A549 (cell line): ENCODE results near the gene ESPN. TPM values are rescaled to one million over a fixed set of nuclear protein-coding genes. Genes with fewer than 3 reads are reported as not detected.
"Not testable (repeated sequence)": the region's sequence is repeated elsewhere in the genome, so short reads cannot be mapped to it uniquely, and the experiment has no call there.

Experiments
- ATAC-seq, 2 experiments: fragments of 200-7000 bp in 1 of 2; fragments of >200 bp in 1 of 2; cut with Nextera tagmentation in 1 of 2; cut with Tn5 transposase in 1 of 2; 3 replicates each; pipeline versions ENCODE4 v1.8.0 to v1.9.1; 2018 to 2020; ENCODE audit warnings: mild to moderate bottlenecking in 1 of 2, moderate library complexity in 1 of 2
- CTCF ChIA-PET: fragments of 300-600 bp; sonication (Branson Sonifier 250); formaldehyde crosslinking; extraction: SDS; loops from one replicate; lab custom pipeline; 2021; ENCODE audit warnings: antibody characterized with exemption, inconsistent platforms; lab: Yijun Ruan, JAX
- POLR2A ChIA-PET: fragments of 350-600 bp; formaldehyde crosslinking; extraction: SDS; loops from one replicate; lab custom pipeline; 2021; ENCODE audit warnings: antibody characterized with exemption, inconsistent platforms; lab: Yijun Ruan, JAX
- DNase-seq, 2 experiments: peaks; one replicate each; pipeline versions ENCODE4 v3.0.0 to v3.0.0-alpha.2; 2011 to 2016; ENCODE audit warnings: low read depth in 1 of 2, low spot score in 1 of 2
- FAIRE-seq: peaks from 2 replicates; lab custom pipeline; 2011; peaks lifted over from hg19 to GRCh38; lab: Jason Lieb, UNC
- H3K27ac ChIP-seq, 2 experiments: fragments of >200 bp; sonication (Bioruptor Twin); formaldehyde crosslinking; 3 replicates each; pipeline ENCODE4 v1.5.1; 2016 to 2017
- H3K4me1 ChIP-seq: fragments of >200 bp; sonication (Bioruptor Twin); formaldehyde crosslinking; 3 replicates; pipeline ENCODE4 v1.6.1; 2016
- H3K4me2 ChIP-seq: fragments of >200 bp; sonication (Bioruptor Twin); formaldehyde crosslinking; 3 replicates; pipeline ENCODE4 v1.6.1; 2016
- H3K4me3 ChIP-seq: fragments of >200 bp; sonication (Bioruptor Twin); formaldehyde crosslinking; 3 replicates; pipeline ENCODE4 v1.5.1; 2016
- H3K9me3 ChIP-seq: fragments of >200 bp; sonication (Bioruptor Twin); formaldehyde crosslinking; 3 replicates; pipeline ENCODE4 v1.6.1; 2016
- EHF ChIP-seq: fragments of 250-450 bp; sonication (Bioruptor Pico); IDR thresholded peaks from 2 replicates; pipeline ENCODE4 v1.5.0; 2020; ENCODE audit warnings: mild to moderate bottlenecking
- HOXB5 ChIP-seq: fragments of 250-450 bp; sonication (Bioruptor Pico); IDR thresholded peaks from 2 replicates; pipeline ENCODE4 v1.5.0; 2020; ENCODE audit warnings: mild to moderate bottlenecking, moderate library complexity
- JUN ChIP-seq, 2 experiments: fragments of >200 bp; sonication (Bioruptor Twin); formaldehyde crosslinking; IDR thresholded peaks; 2 replicates in 1 of 2; 3 replicates in 1 of 2; pipeline ENCODE4 v1.6.1; 2016 to 2017
- MYC ChIP-seq: IDR thresholded peaks from 2 replicates; pipeline ENCODE4 v1.6.1; 2012; ENCODE audit warnings: mild to moderate bottlenecking, inconsistent platforms, low read length, improper control_type of control experiment, borderline replicate concordance
- PHF8 ChIP-seq: fragments of 200-600 bp; sonication (generic); IDR thresholded peaks from 2 replicates; pipeline ENCODE4 v1.6.1; 2016; ENCODE audit warnings: low read depth, mild to moderate bottlenecking, antibody characterized with exemption, moderate library complexity, borderline replicate concordance
- POLR2A ChIP-seq: IDR thresholded peaks from 2 replicates; pipeline ENCODE4 v1.6.1; 2012; ENCODE audit warnings: mild to moderate bottlenecking, low read length
- RARB ChIP-seq: fragments of 250-450 bp; sonication (Bioruptor Pico); IDR thresholded peaks from 2 replicates; pipeline ENCODE4 v1.8.0; 2021; ENCODE audit warnings: mild to moderate bottlenecking, moderate library complexity
- RFX5 ChIP-seq: fragments of 450-650 bp; IDR thresholded peaks from 2 replicates; pipeline ENCODE4 v1.7.1; 2014; ENCODE audit warnings: antibody characterized with exemption, mild to moderate bottlenecking, moderate library complexity
- WGBS: methylation state at CpG from one replicate; pipeline ENCODE4 v1.1.6; 2017; ENCODE audit errors: missing lambda C conversion rate; 5-methylcytosine and 5-hydroxymethylcytosine counted together
- polyA plus RNA-seq, 4 experiments: library from polyadenylated mRNA; depleted of rRNA in 3 of 4; stranded (reverse); fragments of >200 nt; fragmentation: RNase III in 1 of 4; extraction: RNeasy Plus Mini Kit Qiagen cat#74134 plus additional on column Dnase treatment in 1 of 4; gene quantifications; 2 replicates in 3 of 4; 3 replicates in 1 of 4; pipeline ENCODE4 v1.2.3, GENCODE V29; 2011 to 2017
- TF ChIP-seq, protein P1 (sequence below): fragments of 450-650 bp; IDR thresholded peaks from 2 replicates; pipeline ENCODE4 v1.6.1; 2014; ENCODE audit warnings: antibody characterized with exemption
- TF ChIP-seq, protein P2 (sequence below): fragments of >200 bp; sonication (Bioruptor Twin); formaldehyde crosslinking; IDR thresholded peaks from 3 replicates; pipeline ENCODE4 v1.6.1; 2016
- TF ChIP-seq, protein P3 (sequence below): IDR thresholded peaks from 2 replicates; pipeline ENCODE4 v1.6.1; 2012; ENCODE audit warnings: low read depth, borderline replicate concordance
- TF ChIP-seq, protein P4 (sequence below): IDR thresholded peaks from 2 replicates; pipeline ENCODE4 v1.6.1; 2012

Gene ESPN
- polyA plus RNA-seq, 2 of the 4 experiments (the other 2 are of a cell fraction) = 0.22 to 0.28 TPM

DNA sequence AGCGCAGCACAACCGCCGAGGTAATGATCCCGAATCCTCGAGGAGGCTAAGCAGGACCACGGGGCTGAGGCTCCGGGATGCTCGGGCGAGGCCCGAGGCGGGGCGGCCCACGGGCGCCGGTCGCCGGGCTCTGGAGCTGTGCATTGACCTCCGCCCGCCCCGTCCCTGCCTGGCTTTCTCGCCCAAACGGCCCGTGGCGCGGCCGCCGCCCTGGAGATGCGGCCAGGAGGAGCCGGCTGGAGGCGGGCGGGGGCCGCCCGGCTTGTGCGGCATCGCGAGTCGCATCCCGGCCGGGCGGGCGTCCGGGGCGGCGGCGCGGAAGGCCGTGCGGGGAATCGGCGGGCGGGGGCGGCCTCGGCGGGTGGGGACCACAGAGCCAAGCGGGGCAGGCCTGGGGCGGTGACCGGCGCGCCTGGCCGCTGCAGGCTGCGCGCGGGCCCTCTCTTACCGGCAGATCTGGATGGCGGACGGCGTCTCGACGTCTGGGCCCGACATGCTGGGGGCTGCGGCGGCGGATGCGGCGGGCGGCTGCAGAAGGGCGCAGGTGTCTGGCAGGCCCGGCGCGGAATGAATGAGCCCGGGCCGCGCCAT, 31.7 kb upstream of the ESPN start:
- FAIRE-seq (no peak), DNase-seq (no peak), ATAC-seq (peak; percentile 42 to 51)
- POLR2A ChIA-PET = interaction anchor here (0.6 to 1.6 kb wide), 6 partner anchors 8 to 1334 kb away, joined by 3 to 9 read pairs (median 4); no protein-coding TSS in a partner anchor
- Histone ChIP-seq H3K4me3 (peak overlapping the region; percentile 52), H3K4me2 (peak overlapping the region; percentile 91), H3K4me1 (peaks cover 9% of the 10 kb centered on the region), H3K27ac (peak overlapping the region; percentile 86 to 93), H3K9me3 (no peaks in the 10 kb centered on the region)
- WGBS = no CpG with 5 or more reads among the region's 83 CpGs
- CTCF ChIA-PET = interaction anchor here (1.3 to 34.5 kb wide), 2 partner anchors 15 to 26 kb away, joined by 3 to 575 read pairs; no protein-coding TSS in a partner anchor
- TF ChIP-seq POLR2A (peak; percentile 37; the same call in 1 of the 2 replicates), HOXB5 (CRISPR knock-in tag) (no peak)

DNA sequence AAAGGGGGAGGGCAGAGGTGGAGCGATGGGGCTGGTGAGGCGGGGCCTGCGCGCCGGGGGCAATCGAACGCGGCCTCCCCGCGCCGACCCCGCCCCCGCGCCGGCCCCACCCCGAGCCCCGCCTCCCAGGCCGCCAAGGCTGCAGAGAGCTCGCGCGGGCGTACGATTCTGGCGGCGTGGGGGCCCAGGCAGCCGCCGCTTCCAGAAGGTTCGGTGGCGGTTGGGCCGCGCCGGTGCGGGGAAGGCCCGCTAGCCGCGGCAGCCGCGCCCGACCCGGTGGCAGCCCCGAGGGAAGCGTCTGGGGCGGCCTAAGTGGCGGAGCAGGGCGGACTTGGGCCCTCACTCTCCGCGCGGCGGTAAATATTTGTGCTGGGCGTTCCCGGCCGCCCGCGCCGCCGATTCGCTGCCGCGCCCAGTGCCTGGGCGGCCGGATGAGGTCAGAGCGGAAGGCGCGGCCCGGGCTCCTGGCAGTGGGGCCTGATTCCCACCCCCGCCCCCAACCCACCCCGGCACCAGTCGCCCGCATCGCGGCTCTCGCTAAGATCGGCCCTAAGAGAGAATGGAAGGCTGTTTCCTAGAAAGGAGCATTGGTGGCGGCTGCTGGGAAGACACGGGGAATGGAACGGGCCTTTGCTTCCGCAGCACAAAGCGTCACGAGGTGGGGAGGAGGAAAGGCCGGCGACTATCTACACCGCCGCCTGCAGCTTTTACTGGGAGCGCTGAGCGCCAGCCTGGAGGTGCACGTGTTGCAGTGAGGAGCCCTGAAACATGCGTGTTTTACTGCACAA, 31.0 kb upstream of the ESPN start, which contains the start of gene ACOT7:
TSS of gene ACOT7 (minus strand) at position 368 of the 788 bp plus-strand sequence. CDS start 368 bp downstream, outside the sequence.
- peak; percentile 68 to 89 for DNase-seq
- Histone ChIP-seq H3K27ac (peak within 1 kb of the TSS; percentile 86 to 93), H3K4me1 (peaks cover 9% of the 10 kb centered on the region), H3K4me2 (peak within 1 kb of the TSS; percentile 91), H3K4me3 (peak within 1 kb of the TSS; percentile 52), H3K9me3 (no peaks in the 10 kb centered on the region)
- no peak for FAIRE-seq
- peak; percentile 93 to 94 for ATAC-seq
- WGBS = 0% methylated on average over 12 of the region's 87 CpGs
- TF ChIP-seq MYC = peak; percentile 32; the same call in 1 of the 2 replicates
- TF ChIP-seq RFX5 = no peak
- TF ChIP-seq, protein P1, sequence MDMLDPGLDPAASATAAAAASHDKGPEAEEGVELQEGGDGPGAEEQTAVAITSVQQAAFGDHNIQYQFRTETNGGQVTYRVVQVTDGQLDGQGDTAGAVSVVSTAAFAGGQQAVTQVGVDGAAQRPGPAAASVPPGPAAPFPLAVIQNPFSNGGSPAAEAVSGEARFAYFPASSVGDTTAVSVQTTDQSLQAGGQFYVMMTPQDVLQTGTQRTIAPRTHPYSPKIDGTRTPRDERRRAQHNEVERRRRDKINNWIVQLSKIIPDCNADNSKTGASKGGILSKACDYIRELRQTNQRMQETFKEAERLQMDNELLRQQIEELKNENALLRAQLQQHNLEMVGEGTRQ = peak; percentile 60; the same call in 1 of the 2 replicates
- TF ChIP-seq, protein P2, sequence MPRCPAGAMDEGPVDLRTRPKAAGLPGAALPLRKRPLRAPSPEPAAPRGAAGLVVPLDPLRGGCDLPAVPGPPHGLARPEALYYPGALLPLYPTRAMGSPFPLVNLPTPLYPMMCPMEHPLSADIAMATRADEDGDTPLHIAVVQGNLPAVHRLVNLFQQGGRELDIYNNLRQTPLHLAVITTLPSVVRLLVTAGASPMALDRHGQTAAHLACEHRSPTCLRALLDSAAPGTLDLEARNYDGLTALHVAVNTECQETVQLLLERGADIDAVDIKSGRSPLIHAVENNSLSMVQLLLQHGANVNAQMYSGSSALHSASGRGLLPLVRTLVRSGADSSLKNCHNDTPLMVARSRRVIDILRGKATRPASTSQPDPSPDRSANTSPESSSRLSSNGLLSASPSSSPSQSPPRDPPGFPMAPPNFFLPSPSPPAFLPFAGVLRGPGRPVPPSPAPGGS = peak; percentile 53; the same call in 1 of the 3 replicates
- TF ChIP-seq, protein P3, sequence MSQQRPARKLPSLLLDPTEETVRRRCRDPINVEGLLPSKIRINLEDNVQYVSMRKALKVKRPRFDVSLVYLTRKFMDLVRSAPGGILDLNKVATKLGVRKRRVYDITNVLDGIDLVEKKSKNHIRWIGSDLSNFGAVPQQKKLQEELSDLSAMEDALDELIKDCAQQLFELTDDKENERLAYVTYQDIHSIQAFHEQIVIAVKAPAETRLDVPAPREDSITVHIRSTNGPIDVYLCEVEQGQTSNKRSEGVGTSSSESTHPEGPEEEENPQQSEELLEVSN = peak; percentile 70
- no peak for TF ChIP-seq RARB (CRISPR knock-in tag)
- no peak for TF ChIP-seq EHF (CRISPR knock-in tag)
- TF ChIP-seq POLR2A = peak; percentile 20; the same call in 1 of the 2 replicates
- TF ChIP-seq, protein P4, sequence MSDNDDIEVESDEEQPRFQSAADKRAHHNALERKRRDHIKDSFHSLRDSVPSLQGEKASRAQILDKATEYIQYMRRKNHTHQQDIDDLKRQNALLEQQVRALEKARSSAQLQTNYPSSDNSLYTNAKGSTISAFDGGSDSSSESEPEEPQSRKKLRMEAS = peak; percentile 86
- peak; percentile 81 for TF ChIP-seq PHF8
- peak in 1 of 2 experiments; percentile 51; a peak in 2 of 5 replicates for TF ChIP-seq JUN (IDR thresholded peaks at IDR 0.05)
- POLR2A ChIA-PET = interaction anchor here (0.6 to 1.6 kb wide), 7 partner anchors 9 to 1333 kb away, joined by 3 to 9 read pairs (median 4); no protein-coding TSS in a partner anchor
- CTCF ChIA-PET = interaction anchor here (1.3 to 34.5 kb wide), 6 partner anchors 11 to 147 kb away, joined by 3 to 575 read pairs (median 8); no protein-coding TSS in a partner anchor

DNA sequence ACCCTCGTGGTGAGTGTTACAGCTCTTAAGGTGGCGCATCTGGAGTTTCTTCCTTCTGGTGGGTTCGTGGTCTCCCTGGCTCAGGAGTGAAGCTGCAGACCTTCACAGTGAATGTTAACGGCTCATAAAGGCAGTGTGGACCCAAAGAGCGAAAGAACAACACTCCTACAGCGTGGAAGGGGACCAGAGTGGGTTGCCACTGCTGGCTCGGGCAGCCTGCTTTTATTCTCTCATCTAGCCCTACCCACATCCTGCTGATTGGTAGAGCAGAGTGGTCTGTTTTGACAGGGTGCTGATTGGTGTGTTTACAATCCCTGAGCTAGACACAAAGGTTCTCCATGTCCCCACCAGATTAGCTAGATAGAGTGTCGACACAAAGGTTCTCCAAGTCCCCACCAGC, 29.4 kb upstream of the ESPN start:
- DNase-seq, ATAC-seq, H3K4me2 ChIP-seq, H3K4me1 ChIP-seq, H3K9me3 ChIP-seq, H3K4me3 ChIP-seq, POLR2A ChIA-PET, FAIRE-seq, H3K27ac ChIP-seq: not testable (repeated sequence)
- CTCF ChIA-PET = interaction anchor here (1.2 to 34.5 kb wide), 5 partner anchors 10 to 51 kb away, joined by 3 to 575 read pairs (median 8); no protein-coding TSS in a partner anchor
- WGBS = 91% methylated on average over 7 of the region's 8 CpGs

DNA sequence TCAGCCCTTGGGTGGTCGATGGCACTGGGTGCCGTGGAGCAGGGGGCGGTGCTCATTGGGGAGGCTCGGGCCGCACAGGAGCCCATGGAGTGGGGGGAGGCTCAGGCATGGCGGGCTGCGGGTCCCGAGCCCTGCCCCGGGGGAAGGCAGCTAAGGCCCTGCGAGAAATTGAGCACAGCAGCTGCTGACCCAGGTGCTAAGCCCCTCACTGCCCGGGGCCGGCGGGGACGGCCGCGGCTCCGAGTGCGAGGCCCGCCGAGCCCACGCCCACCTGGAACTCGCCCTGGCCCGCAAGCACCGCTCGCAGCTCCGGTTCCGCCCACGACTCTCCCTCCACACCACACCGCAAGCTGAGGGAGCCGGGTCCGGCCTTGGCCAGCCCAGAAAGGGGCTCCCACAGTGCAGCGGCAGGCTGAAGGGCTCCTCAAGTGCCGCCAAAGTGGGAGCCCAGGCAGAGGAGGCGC, 28.8 kb upstream of the ESPN start:
- CTCF ChIA-PET = interaction anchor here (1.1 to 34.5 kb wide), 5 partner anchors 10 to 149 kb away, joined by 3 to 575 read pairs (median 8); no protein-coding TSS in a partner anchor
- DNase-seq, POLR2A ChIA-PET, H3K27ac ChIP-seq, H3K4me2 ChIP-seq, H3K9me3 ChIP-seq, H3K4me1 ChIP-seq, FAIRE-seq, ATAC-seq, H3K4me3 ChIP-seq: not testable (repeated sequence)
- WGBS = 98% methylated on average over 18 of the region's 34 CpGs
